Activated CD4-positive, alpha-beta T cell treated with anti-CD3 and anti-CD28 coated beads, Interleukin-2, amount 10 ng/mL, durations not matched to agents 7 days and 5 days (primary cell): Measurements from ENCODE around the gene BBIP1. TPM values are rescaled to one million over a fixed set of nuclear protein-coding genes. Genes with fewer than 3 reads are reported as not detected.

ENCODE experiments used
- CTCF ChIA-PET: fragments of 350-600 bp; sonication (Branson Sonifier 250); formaldehyde crosslinking; loops from one replicate; lab custom pipeline; 2021; ENCODE audit warnings: antibody characterized with exemption; lab: Charles Lee
- POLR2A ChIA-PET: fragments of 350-600 bp; sonication (Branson Sonifier 250); formaldehyde crosslinking; loops from one replicate; lab custom pipeline; 2021; ENCODE audit warnings: antibody characterized with exemption; lab: Charles Lee
- DNase-seq: peaks from one replicate; pipeline ENCODE4 v3.0.0-alpha.2; 2020
- H3K27ac Mint-ChIP-seq: one replicate; pipeline ENCODE4 v1.8.0; 2021; ENCODE audit warnings: mild to moderate bottlenecking, moderate library complexity, mixed read lengths
- H3K27me3 Mint-ChIP-seq: one replicate; pipeline ENCODE4 v1.8.0; 2021; ENCODE audit warnings: mixed read lengths
- H3K36me3 Mint-ChIP-seq: one replicate; pipeline ENCODE4 v1.8.0; 2021; ENCODE audit warnings: low read depth, mixed read lengths
- H3K4me1 Mint-ChIP-seq: one replicate; pipeline ENCODE4 v1.8.0; 2021; ENCODE audit warnings: mixed read lengths
- H3K4me3 Mint-ChIP-seq: one replicate; pipeline ENCODE4 v1.8.0; 2021; ENCODE audit warnings: mild to moderate bottlenecking, moderate library complexity, mixed read lengths
- H3K9me3 Mint-ChIP-seq: one replicate; pipeline ENCODE4 v1.8.0; 2021; ENCODE audit warnings: mixed read lengths
- total RNA-seq, 2 experiments: library from RNA; stranded (reverse); gene quantifications; one replicate each; pipeline ENCODE4 v1.2.3, GENCODE V29; 2021

BBIP1 gene
- total RNA-seq, 2 experiments from 2014 or later: 19.1 to 24.2 TPM

GRCh38 chr10:110897184-110897583 lies 21.8 kb downstream of the BBIP1 start:
- H3K4me3 Mint-ChIP-seq: no peak overlapping the region
- H3K27me3 Mint-ChIP-seq: no peaks in the 10 kb centered on the region
- peaks cover 13% of the 10 kb centered on the region for H3K4me1 Mint-ChIP-seq
- no peak for DNase-seq
- H3K27ac Mint-ChIP-seq: no peak overlapping the region
- H3K9me3 Mint-ChIP-seq: no peaks in the 10 kb centered on the region
- CTCF ChIA-PET: interaction anchor here (1.0 to 2.4 kb wide), 5 partner anchors 10 to 152 kb away, joined by 3 to 11 read pairs (median 7); partner anchors contain the start of genes BBIP1 and SHOC2
- peaks cover 56% of the 10 kb centered on the region for H3K36me3 Mint-ChIP-seq
- POLR2A ChIA-PET: no interaction called here

- POLR2A ChIA-PET: no interaction called here
- DNase-seq: no peak
- CTCF ChIA-PET: interaction anchor here (1.2 to 1.7 kb wide), 4 partner anchors 9 to 155 kb away, joined by 3 to 6 read pairs (median 5); partner anchors contain the start of gene PDCD4
- Mint-ChIP-seq H3K4me3 (no peak overlapping the region), H3K9me3 (no peaks in the 10 kb centered on the region), H3K36me3 (peaks cover 48% of the 10 kb centered on the region), H3K4me1 (peaks cover 5% of the 10 kb centered on the region), H3K27ac (no peak overlapping the region), H3K27me3 (no peaks in the 10 kb centered on the region)
These were observed 25.3 kb downstream of the BBIP1 start for GRCh38 chr10:110893559-110894179.

GRCh38 chr10:110892602-110893288 lies 26.2 kb downstream of the BBIP1 start:
- peaks cover 5% of the 10 kb centered on the region for H3K4me1 Mint-ChIP-seq

GRCh38 chr10:110887560-110887959 lies 31.4 kb downstream of the BBIP1 start:
- H3K27me3 Mint-ChIP-seq: no peaks in the 10 kb centered on the region
- no peaks in the 10 kb centered on the region for H3K9me3 Mint-ChIP-seq
- POLR2A ChIA-PET: no interaction called here
- H3K4me3 Mint-ChIP-seq: no peak overlapping the region
- CTCF ChIA-PET: interaction anchor here (0.6 to 1.5 kb wide), 4 partner anchors 12 to 141 kb away, joined by 3 to 8 read pairs (median 4); no protein-coding TSS in a partner anchor
- DNase-seq: no peak
- H3K4me1 Mint-ChIP-seq: peaks cover 25% of the 10 kb centered on the region
- H3K27ac Mint-ChIP-seq: no peak overlapping the region
- H3K36me3 Mint-ChIP-seq: peaks cover 49% of the 10 kb centered on the region

More at GRCh38 chr10:110892602-110893288, 26.2 kb downstream of the BBIP1 start:
- Mint-ChIP-seq H3K36me3 (peaks cover 46% of the 10 kb centered on the region), H3K9me3 (no peaks in the 10 kb centered on the region), H3K4me3 (no peak overlapping the region), H3K27me3 (no peaks in the 10 kb centered on the region), H3K27ac (no peak overlapping the region)
- no peak for DNase-seq
- CTCF ChIA-PET: interaction anchor here (1.6 to 1.7 kb wide), 2 partner anchors 10 to 16 kb away, joined by 5 to 6 read pairs; no protein-coding TSS in a partner anchor
- POLR2A ChIA-PET: no interaction called here

GRCh38 chr10:110885932-110886674 lies 32.9 kb downstream of the BBIP1 start:
- H3K9me3 Mint-ChIP-seq: no peaks in the 10 kb centered on the region
- CTCF ChIA-PET: interaction anchor here (1.0 to 1.5 kb wide), 3 partner anchors 10 to 144 kb away, joined by 3 to 8 read pairs (median 4); no protein-coding TSS in a partner anchor
- no peak overlapping the region for H3K4me3 Mint-ChIP-seq
- H3K36me3 Mint-ChIP-seq: peaks cover 56% of the 10 kb centered on the region
- H3K4me1 Mint-ChIP-seq: peaks cover 34% of the 10 kb centered on the region
- H3K27me3 Mint-ChIP-seq: no peaks in the 10 kb centered on the region
- POLR2A ChIA-PET: no interaction called here
- no peak for DNase-seq
- no peak overlapping the region for H3K27ac Mint-ChIP-seq

- Mint-ChIP-seq H3K4me3 (peak overlapping the region; percentile 49), H3K9me3 (no peaks in the 10 kb centered on the region), H3K4me1 (peaks cover 46% of the 10 kb centered on the region), H3K27me3 (no peaks in the 10 kb centered on the region), H3K27ac (peak overlapping the region; percentile 55), H3K36me3 (peaks cover 58% of the 10 kb centered on the region)
- ChIA-PET CTCF (interaction anchor here (0.7 to 1.6 kb wide), 4 partner anchors 11 to 190 kb away, joined by 3 to 4 read pairs (median 3); no protein-coding TSS in a partner anchor), POLR2A (no interaction called here)
- DNase-seq: no peak
These were observed 35.1 kb downstream of the BBIP1 start for GRCh38 chr10:110883924-110884323.

GRCh38 chr10:110881905-110882304 lies 37.1 kb downstream of the BBIP1 start:
- ChIA-PET POLR2A (no interaction called here), CTCF (no interaction called here)
- Mint-ChIP-seq H3K27me3 (no peaks in the 10 kb centered on the region), H3K4me3 (no peak overlapping the region), H3K4me1 (peaks cover 51% of the 10 kb centered on the region), H3K9me3 (no peaks in the 10 kb centered on the region), H3K36me3 (peaks cover 60% of the 10 kb centered on the region), H3K27ac (no peak overlapping the region)
- no peak for DNase-seq

GRCh38 chr10:110881247-110881646 lies 37.7 kb downstream of the BBIP1 start:
- no peak for DNase-seq
- Mint-ChIP-seq H3K36me3 (peaks cover 59% of the 10 kb centered on the region), H3K9me3 (no peaks in the 10 kb centered on the region), H3K27me3 (no peaks in the 10 kb centered on the region), H3K27ac (no peak overlapping the region), H3K4me3 (no peak overlapping the region), H3K4me1 (peaks cover 50% of the 10 kb centered on the region)
- POLR2A ChIA-PET: no interaction called here
- CTCF ChIA-PET: no interaction called here

- CTCF ChIA-PET: interaction anchor here (1.5 to 1.7 kb wide), 2 partner anchors 16 to 76 kb away, joined by 5 read pairs; no protein-coding TSS in a partner anchor
- no peak overlapping the region for H3K27ac Mint-ChIP-seq
- peaks cover 53% of the 10 kb centered on the region for H3K36me3 Mint-ChIP-seq
- H3K9me3 Mint-ChIP-seq: no peaks in the 10 kb centered on the region
- peaks cover 50% of the 10 kb centered on the region for H3K4me1 Mint-ChIP-seq
- POLR2A ChIA-PET: no interaction called here
- DNase-seq: no peak
- H3K4me3 Mint-ChIP-seq: no peak overlapping the region
- H3K27me3 Mint-ChIP-seq: no peaks in the 10 kb centered on the region
These were observed 39.0 kb downstream of the BBIP1 start for GRCh38 chr10:110880012-110880411.

- Mint-ChIP-seq H3K27me3 (no peaks in the 10 kb centered on the region), H3K4me1 (peaks cover 47% of the 10 kb centered on the region), H3K36me3 (peaks cover 33% of the 10 kb centered on the region), H3K4me3 (no peak overlapping the region), H3K9me3 (no peaks in the 10 kb centered on the region), H3K27ac (no peak overlapping the region)
- POLR2A ChIA-PET: no interaction called here
- no peak for DNase-seq
- CTCF ChIA-PET: interaction anchor here (0.9 to 1.7 kb wide), 5 partner anchors 10 to 40 kb away, joined by 3 to 5 read pairs (median 4); no protein-coding TSS in a partner anchor
These were observed 42.2 kb downstream of the BBIP1 start for GRCh38 chr10:110876788-110877187.

- Mint-ChIP-seq H3K4me3 (no peak overlapping the region), H3K4me1 (peaks cover 47% of the 10 kb centered on the region), H3K27ac (no peak overlapping the region), H3K27me3 (no peaks in the 10 kb centered on the region), H3K36me3 (peaks cover 26% of the 10 kb centered on the region), H3K9me3 (no peaks in the 10 kb centered on the region)
- DNase-seq: no peak
- CTCF ChIA-PET: interaction anchor here (0.9 to 1.5 kb wide), 4 partner anchors 11 to 40 kb away, joined by 3 to 4 read pairs (median 3); no protein-coding TSS in a partner anchor
- POLR2A ChIA-PET: no interaction called here
These were observed 43.0 kb downstream of the BBIP1 start for GRCh38 chr10:110876000-110876399.

GRCh38 chr10:110873951-110874350 lies 45.0 kb downstream of the BBIP1 start:
- POLR2A ChIA-PET: interaction anchor here (0.6 kb wide), 1 partner anchor 9 kb away, joined by 5 read pairs; no protein-coding TSS in a partner anchor

More at GRCh38 chr10:110873951-110874350, 45.0 kb downstream of the BBIP1 start:
- Mint-ChIP-seq H3K4me1 (peaks cover 57% of the 10 kb centered on the region), H3K36me3 (peaks cover 20% of the 10 kb centered on the region), H3K9me3 (no peaks in the 10 kb centered on the region), H3K27me3 (no peaks in the 10 kb centered on the region), H3K4me3 (peak overlapping the region; percentile 68), H3K27ac (peak overlapping the region; percentile 73)
- no peak for DNase-seq
- CTCF ChIA-PET: interaction anchor here (0.8 kb wide), 1 partner anchor 21 kb away, joined by 3 read pairs; no protein-coding TSS in a partner anchor
